HG03571 (cell line): Measurements from ENCODE around the gene ZNF804B.

ENCODE experiments used
- ATAC-seq: cut with Tn5 transposase; IDR thresholded peaks from one replicate; pipeline ENCODE4 v1.9.1; 2021; ENCODE audit not compliant: unreplicated experiment

The ZNF804B gene

GRCh38 chr7:88759230-88760135, at the start of gene ZNF804B:
ZNF804B (plus strand) TSS chr7:88759700; CDS start chr7:88759977, 277 bp downstream.
- ATAC-seq = no peak

- no peak for ATAC-seq
Measured at GRCh38 chr7:88735920-88736319, 23.6 kb upstream of the ZNF804B start.

- ATAC-seq = no peak
Measured at GRCh38 chr7:88737632-88738031, 21.9 kb upstream of the ZNF804B start.

GRCh38 chr7:88746126-88746525, 13.4 kb upstream of the ZNF804B start:
- no peak for ATAC-seq

- no peak for ATAC-seq
Measured at GRCh38 chr7:88756802-88757201, 2.7 kb upstream of the ZNF804B start.

GRCh38 chr7:88757371-88757770, 2.1 kb upstream of the ZNF804B start:
- no peak for ATAC-seq

GRCh38 chr7:88758381-88759229, 895 bp upstream of the ZNF804B start:
- no peak for ATAC-seq

- ATAC-seq = no peak
Measured at GRCh38 chr7:88760136-88760515, 626 bp downstream of the ZNF804B start.

- ATAC-seq = no peak
Measured at GRCh38 chr7:88761779-88762178, 2.3 kb downstream of the ZNF804B start.

- no peak for ATAC-seq
Measured at GRCh38 chr7:88771417-88771816, 11.9 kb downstream of the ZNF804B start.

- no peak for ATAC-seq
Measured at GRCh38 chr7:88772776-88773175, 13.3 kb downstream of the ZNF804B start.

- ATAC-seq = no peak
Measured at GRCh38 chr7:88775838-88776237, 16.3 kb downstream of the ZNF804B start.

- ATAC-seq = no peak
Measured at GRCh38 chr7:88787777-88788176, 28.3 kb downstream of the ZNF804B start.

- ATAC-seq = no peak
Measured at GRCh38 chr7:88789480-88790064, 30.1 kb downstream of the ZNF804B start.

GRCh38 chr7:88791891-88792290, 32.4 kb downstream of the ZNF804B start:
- ATAC-seq = no peak

- no peak for ATAC-seq
Measured at GRCh38 chr7:88792361-88792760, 32.9 kb downstream of the ZNF804B start.

GRCh38 chr7:88795553-88795952, 36.1 kb downstream of the ZNF804B start, which contains the start of gene TEX47:
TEX47 (minus strand) TSS chr7:88795737; CDS start chr7:88794942, 795 bp downstream.
- ATAC-seq = no peak

- no peak for ATAC-seq
Measured at GRCh38 chr7:88801046-88801445, 41.5 kb downstream of the ZNF804B start.

GRCh38 chr7:88806280-88807037, 47.0 kb downstream of the ZNF804B start:
- no peak for ATAC-seq

GRCh38 chr7:88818552-88818951, 59.1 kb downstream of the ZNF804B start:
- ATAC-seq = no peak

GRCh38 chr7:88826222-88826621, 66.7 kb downstream of the ZNF804B start:
- ATAC-seq = no peak
